ENCODE results near the gene CUL3. TPM values are rescaled to one million over a fixed set of nuclear protein-coding genes. Genes with fewer than 3 reads are reported as not detected.
"Not testable (repeated sequence)": the region's sequence is repeated elsewhere in the genome, so short reads cannot be mapped to it uniquely, and the experiment has no call there.

CUL3 gene
- total RNA-seq, 2 donors from 2014 or later, result 83.9 to 88.3 TPM

- Histone ChIP-seq H3K4me1 (no peaks in the 10 kb centered on the region), H3K9ac (ENCODE audit: low read depth in 2 of 2, low read length in 2 of 2) (no peak overlapping the region), H3K9me3 (no peaks in the 10 kb centered on the region), H3K36me3 (peaks cover 4% of the 10 kb centered on the region), H3K4me3 (no peak overlapping the region), H3K27ac (no peak overlapping the region), H3K27me3 (no peaks in the 10 kb centered on the region)
- no peak for DNase-seq
- intact Hi-C loops (cut with DNase I), result no loop called here
- TF ChIP-seq CTCF (IDR thresholded peaks at IDR 0.05), result no peak
These were observed 92.6 kb downstream of the CUL3 start for GRCh38 chr2:224492531-224492930.

- intact Hi-C loops (cut with DNase I); DNase-seq; H3K27me3 ChIP-seq; H3K36me3 ChIP-seq; H3K4me1 ChIP-seq; H3K27ac ChIP-seq; H3K4me3 ChIP-seq; H3K9me3 ChIP-seq; H3K9ac ChIP-seq (ENCODE audit: low read depth in 2 of 2, low read length in 2 of 2): not testable (repeated sequence)
These were observed 97.2 kb downstream of the CUL3 start for GRCh38 chr2:224487940-224488339.

- peak overlapping the region; percentile 78 for H3K27ac ChIP-seq
- H3K4me1 ChIP-seq; H3K9ac ChIP-seq (ENCODE audit: low read depth in 2 of 2, low read length in 2 of 2); H3K4me3 ChIP-seq; H3K9me3 ChIP-seq; intact Hi-C loops (cut with DNase I); H3K36me3 ChIP-seq; H3K27me3 ChIP-seq: not testable (repeated sequence)
- DNase-seq, result peak; percentile 92
These were observed 99.8 kb downstream of the CUL3 start for GRCh38 chr2:224485081-224486014.

GRCh38 chr2:224479826-224480225 lies 105.3 kb downstream of the CUL3 start:
- Histone ChIP-seq H3K27me3 (no peaks in the 10 kb centered on the region), H3K4me1 (no peaks in the 10 kb centered on the region), H3K9me3 (no peaks in the 10 kb centered on the region), H3K27ac (no peak overlapping the region), H3K9ac (ENCODE audit: low read depth in 2 of 2, low read length in 2 of 2) (no peak overlapping the region), H3K36me3 (peaks cover 9% of the 10 kb centered on the region), H3K4me3 (no peak overlapping the region)
- intact Hi-C loops (cut with DNase I), result no loop called here
- no peak for DNase-seq
- no peak for TF ChIP-seq CTCF (IDR thresholded peaks at IDR 0.05)

GRCh38 chr2:224472827-224473226 lies 112.3 kb downstream of the CUL3 start:
- TF ChIP-seq CTCF (IDR thresholded peaks at IDR 0.05), result no peak
- Histone ChIP-seq H3K9ac (ENCODE audit: low read depth in 2 of 2, low read length in 2 of 2) (no peak overlapping the region), H3K36me3 (peaks cover 7% of the 10 kb centered on the region), H3K9me3 (no peaks in the 10 kb centered on the region), H3K4me1 (no peaks in the 10 kb centered on the region), H3K27ac (no peak overlapping the region), H3K4me3 (no peak overlapping the region), H3K27me3 (no peaks in the 10 kb centered on the region)
- intact Hi-C loops (cut with DNase I), result no loop called here
- no peak for DNase-seq

- no peak overlapping the region for H3K9ac ChIP-seq (ENCODE audit: low read depth in 2 of 2, low read length in 2 of 2)
- no peaks in the 10 kb centered on the region for H3K27me3 ChIP-seq
- H3K9me3 ChIP-seq, result no peaks in the 10 kb centered on the region
- intact Hi-C loops (cut with DNase I), result no loop called here
- H3K4me3 ChIP-seq, result no peak overlapping the region
- peaks cover under 1% of the 10 kb centered on the region for H3K36me3 ChIP-seq
- no peak overlapping the region for H3K27ac ChIP-seq
- no peaks in the 10 kb centered on the region for H3K4me1 ChIP-seq
- DNase-seq, result no peak
- no peak for TF ChIP-seq CTCF (IDR thresholded peaks at IDR 0.05)
These were observed 113.0 kb downstream of the CUL3 start for GRCh38 chr2:224472137-224472536.

Measured in colonic mucosa (tissue), 4 donors.